Panc1 (cell line): ENCODE results near the gene TLE4.

Experiments
- POLR2AphosphoS5 ChIP-seq: IDR thresholded peaks from 2 replicates; pipeline ENCODE4 v1.6.1; 2012; ENCODE audit warnings: mild to moderate bottlenecking, low read depth, low read length, moderate library complexity
- SIN3A ChIP-seq: IDR thresholded peaks from 2 replicates; pipeline ENCODE4 v1.6.1; 2012; ENCODE audit warnings: low read depth, mild to moderate bottlenecking, low read length, moderate library complexity, borderline replicate concordance; ENCODE audit not compliant: insufficient read depth
- TCF7L2 ChIP-seq: IDR thresholded peaks from 2 replicates; pipeline ENCODE4 v1.6.1; 2011; ENCODE audit warnings: mild to moderate bottlenecking, low read depth, low read length, inconsistent platforms
- TF ChIP-seq, protein P1 (sequence below): fragments of 450-650 bp; IDR thresholded peaks from 2 replicates; pipeline ENCODE4 v1.5.1; 2017; ENCODE audit warnings: mild to moderate bottlenecking

GRCh38 chr9:79774356-79774755 is 202.6 kb downstream of the TLE4 start:
- TF ChIP-seq, protein P1, sequence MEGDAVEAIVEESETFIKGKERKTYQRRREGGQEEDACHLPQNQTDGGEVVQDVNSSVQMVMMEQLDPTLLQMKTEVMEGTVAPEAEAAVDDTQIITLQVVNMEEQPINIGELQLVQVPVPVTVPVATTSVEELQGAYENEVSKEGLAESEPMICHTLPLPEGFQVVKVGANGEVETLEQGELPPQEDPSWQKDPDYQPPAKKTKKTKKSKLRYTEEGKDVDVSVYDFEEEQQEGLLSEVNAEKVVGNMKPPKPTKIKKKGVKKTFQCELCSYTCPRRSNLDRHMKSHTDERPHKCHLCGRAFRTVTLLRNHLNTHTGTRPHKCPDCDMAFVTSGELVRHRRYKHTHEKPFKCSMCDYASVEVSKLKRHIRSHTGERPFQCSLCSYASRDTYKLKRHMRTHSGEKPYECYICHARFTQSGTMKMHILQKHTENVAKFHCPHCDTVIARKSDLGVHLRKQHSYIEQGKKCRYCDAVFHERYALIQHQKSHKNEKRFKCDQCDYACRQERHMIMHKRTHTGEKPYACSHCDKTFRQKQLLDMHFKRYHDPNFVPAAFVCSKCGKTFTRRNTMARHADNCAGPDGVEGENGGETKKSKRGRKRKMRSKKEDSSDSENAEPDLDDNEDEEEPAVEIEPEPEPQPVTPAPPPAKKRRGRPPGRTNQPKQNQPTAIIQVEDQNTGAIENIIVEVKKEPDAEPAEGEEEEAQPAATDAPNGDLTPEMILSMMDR, result no peak
- TF ChIP-seq SIN3A, result no peak
- no peak for TF ChIP-seq TCF7L2
- no peak for TF ChIP-seq POLR2AphosphoS5
